HEK293 (cell line): ENCODE measurements around the gene GNAQ.
A peak's percentile ranks its signal among the peaks of the same experiment; 100 is the strongest.
"Not testable (repeated sequence)": the region's sequence is repeated elsewhere in the genome, so short reads cannot be mapped to it uniquely, and the experiment has no call there.

Experiments used
- CTCF ChIA-PET: fragments of 350-600 bp; formaldehyde crosslinking; extraction: SDS; loops from one replicate; lab custom pipeline; 2021; ENCODE audit warnings: antibody characterized with exemption; lab: Yijun Ruan, JAX
- POLR2A ChIA-PET: fragments of 300-600 bp; formaldehyde crosslinking; extraction: SDS; loops from one replicate; lab custom pipeline; 2020; ENCODE audit warnings: antibody characterized with exemption, inconsistent platforms; lab: Yijun Ruan, JAX
- H3K27ac ChIP-seq: fragments of 200-500 bp; sonication (Bioruptor generic); 2 replicates; pipeline ENCODE4 v1.5.1; 2014; ENCODE audit warnings: low read depth, low read length, control low read depth, inconsistent platforms; ENCODE audit errors: extremely low read depth
- H3K36me3 ChIP-seq, 2 experiments: fragments of 200-500 bp in 1 of 2; sonication (Bioruptor generic) in 1 of 2; 1 replicate in 1 of 2; 2 replicates in 1 of 2; pipeline ENCODE4 v1.5.1; 2014 to 2017; ENCODE audit warnings: inconsistent platforms in 2 of 2, low read length in 2 of 2; ENCODE audit not compliant: control insufficient read depth in 2 of 2, insufficient read depth in 1 of 2
- H3K4me1 ChIP-seq: fragments of 200-500 bp; sonication (Bioruptor generic); 2 replicates; pipeline ENCODE4 v1.5.1; 2014; ENCODE audit warnings: mild to moderate bottlenecking, low read length, inconsistent platforms; ENCODE audit not compliant: control insufficient read depth, insufficient read depth
- H3K4me3 ChIP-seq: 2 replicates; pipeline ENCODE4 v1.5.1; 2011; ENCODE audit warnings: low read depth, mild to moderate bottlenecking, control low read depth, low read length, moderate library complexity
- H3K9me3 ChIP-seq: fragments of 200-500 bp; sonication (Bioruptor generic); 2 replicates; pipeline ENCODE4 v1.5.1; 2014; ENCODE audit warnings: low read depth, low read length, inconsistent platforms; ENCODE audit not compliant: control insufficient read depth, insufficient read depth
- EGR2 ChIP-seq: fragments of 450-650 bp; formaldehyde crosslinking; IDR thresholded peaks from 2 replicates; pipeline ENCODE4 v1.5.1; 2016; ENCODE audit warnings: low read depth, missing biosample characterization, missing genetic modification characterization
- KLF1 ChIP-seq: fragments of 450-650 bp; formaldehyde crosslinking; IDR thresholded peaks from 2 replicates; pipeline ENCODE4 v1.5.1; 2016; ENCODE audit warnings: missing biosample characterization, missing genetic modification characterization
- KLF16 ChIP-seq: fragments of 450-650 bp; formaldehyde crosslinking; IDR thresholded peaks from 2 replicates; pipeline ENCODE4 v1.5.1; 2017; ENCODE audit warnings: missing biosample characterization, missing genetic modification characterization
- MZF1 ChIP-seq: fragments of 450-650 bp; formaldehyde crosslinking; IDR thresholded peaks from 2 replicates; pipeline ENCODE4 v1.5.1; 2017; ENCODE audit warnings: missing biosample characterization, missing genetic modification characterization, borderline replicate concordance
- OSR2 ChIP-seq: fragments of 450-650 bp; formaldehyde crosslinking; IDR thresholded peaks from 2 replicates; pipeline ENCODE4 v1.5.1; 2016; ENCODE audit warnings: missing biosample characterization, missing genetic modification characterization
- OVOL3 ChIP-seq: fragments of 450-650 bp; formaldehyde crosslinking; IDR thresholded peaks from 2 replicates; pipeline ENCODE4 v1.5.1; 2016; ENCODE audit warnings: missing biosample characterization, missing genetic modification characterization
- SCRT2 ChIP-seq: fragments of 450-650 bp; formaldehyde crosslinking; IDR thresholded peaks from 2 replicates; pipeline ENCODE4 v1.5.1; 2016; ENCODE audit warnings: missing biosample characterization, missing genetic modification characterization
- ZBTB21 ChIP-seq: fragments of 450-650 bp; formaldehyde crosslinking; IDR thresholded peaks from 2 replicates; pipeline ENCODE4 v1.5.1; 2017; ENCODE audit warnings: missing biosample characterization, missing genetic modification characterization
- ZFP37 ChIP-seq: fragments of 450-650 bp; formaldehyde crosslinking; IDR thresholded peaks from 2 replicates; pipeline ENCODE4 v1.5.1; 2016; ENCODE audit warnings: missing biosample characterization, missing genetic modification characterization
- ZNF114 ChIP-seq: fragments of 450-650 bp; formaldehyde crosslinking; IDR thresholded peaks from 2 replicates; pipeline ENCODE4 v1.5.0; 2017; ENCODE audit warnings: missing biosample characterization, missing genetic modification characterization
- ZNF132 ChIP-seq: fragments of 450-650 bp; formaldehyde crosslinking; IDR thresholded peaks from 2 replicates; pipeline ENCODE4 v1.5.1; 2017; ENCODE audit warnings: missing biosample characterization, missing genetic modification characterization, borderline replicate concordance
- ZNF146 ChIP-seq: fragments of 450-650 bp; formaldehyde crosslinking; IDR thresholded peaks from 2 replicates; pipeline ENCODE4 v1.5.1; 2016; ENCODE audit warnings: missing biosample characterization, missing genetic modification characterization
- ZNF214 ChIP-seq: fragments of 450-650 bp; formaldehyde crosslinking; IDR thresholded peaks from 2 replicates; pipeline ENCODE4 v1.5.1; 2017; ENCODE audit warnings: missing biosample characterization, mild to moderate bottlenecking, missing genetic modification characterization, borderline replicate concordance
- ZNF24 ChIP-seq: fragments of 450-650 bp; formaldehyde crosslinking; IDR thresholded peaks from 2 replicates; pipeline ENCODE4 v1.5.1; 2016; ENCODE audit warnings: missing biosample characterization, missing genetic modification characterization
- ZNF366 ChIP-seq: fragments of 450-650 bp; formaldehyde crosslinking; conservative IDR thresholded peaks from 2 replicates; pipeline ENCODE4 v1.5.1; 2016; ENCODE audit warnings: missing biosample characterization, missing genetic modification characterization
- ZNF391 ChIP-seq: fragments of 450-650 bp; formaldehyde crosslinking; IDR thresholded peaks from 2 replicates; pipeline ENCODE4 v1.5.1; 2016; ENCODE audit warnings: low read depth, missing biosample characterization, missing genetic modification characterization, borderline replicate concordance
- ZNF416 ChIP-seq: fragments of 450-650 bp; formaldehyde crosslinking; IDR thresholded peaks from 2 replicates; pipeline ENCODE4 v1.5.1; 2016; ENCODE audit warnings: missing biosample characterization, missing genetic modification characterization
- ZNF48 ChIP-seq: fragments of 450-650 bp; formaldehyde crosslinking; IDR thresholded peaks from 2 replicates; pipeline ENCODE4 v1.5.1; 2016; ENCODE audit warnings: missing biosample characterization, missing genetic modification characterization
- ZNF544 ChIP-seq: fragments of 450-650 bp; formaldehyde crosslinking; IDR thresholded peaks from 2 replicates; pipeline ENCODE4 v1.5.0; 2017; ENCODE audit warnings: missing biosample characterization, missing genetic modification characterization
- ZNF664 ChIP-seq: fragments of 450-650 bp; formaldehyde crosslinking; IDR thresholded peaks from 2 replicates; pipeline ENCODE4 v1.5.1; 2016; ENCODE audit warnings: missing biosample characterization, missing genetic modification characterization
- TF ChIP-seq, protein P1 (sequence below): fragments of 450-650 bp; formaldehyde crosslinking; IDR thresholded peaks from 2 replicates; pipeline ENCODE4 v1.5.1; 2016; ENCODE audit warnings: missing biosample characterization, missing genetic modification characterization, borderline replicate concordance
- TF ChIP-seq, protein P2 (sequence below): fragments of 450-650 bp; formaldehyde crosslinking; IDR thresholded peaks from 2 replicates; pipeline ENCODE4 v1.5.1; 2016; ENCODE audit warnings: missing biosample characterization, missing genetic modification characterization, low read depth

Gene GNAQ

GRCh38 chr9:77865385-77866047 is 166.1 kb downstream of the GNAQ start:
- peaks cover 0 to 5% of the 10 kb centered on the region in 2 experiments; a peak in 1 of 3 replicates for H3K36me3 ChIP-seq
- no peaks in the 10 kb centered on the region for H3K9me3 ChIP-seq
- ChIA-PET CTCF (interaction anchor here (0.6 to 1.5 kb wide), 5 partner anchors 16 to 476 kb away, joined by 3 to 4 read pairs (median 3); no protein-coding TSS in a partner anchor), POLR2A (no interaction called here)
- no peak overlapping the region for H3K27ac ChIP-seq
- TF ChIP-seq ZNF664 (tag by site-specific recombination) (no peak), ZNF24 (tag by site-specific recombination) (no peak), ZBTB21 (no peak), KLF16 (tag by site-specific recombination) (no peak), ZNF114 (tag by site-specific recombination) (no peak), ZNF132 (no peak), OVOL3 (no peak), ZNF416 (tag by site-specific recombination) (no peak), ZNF214 (no peak), MZF1 (no peak), ZFP37 (tag by site-specific recombination) (no peak), ZNF544 (tag by site-specific recombination) (no peak), ZNF48 (tag by site-specific recombination) (no peak), ZNF146 (tag by site-specific recombination) (no peak), SCRT2 (no peak)
- TF ChIP-seq, protein P1, sequence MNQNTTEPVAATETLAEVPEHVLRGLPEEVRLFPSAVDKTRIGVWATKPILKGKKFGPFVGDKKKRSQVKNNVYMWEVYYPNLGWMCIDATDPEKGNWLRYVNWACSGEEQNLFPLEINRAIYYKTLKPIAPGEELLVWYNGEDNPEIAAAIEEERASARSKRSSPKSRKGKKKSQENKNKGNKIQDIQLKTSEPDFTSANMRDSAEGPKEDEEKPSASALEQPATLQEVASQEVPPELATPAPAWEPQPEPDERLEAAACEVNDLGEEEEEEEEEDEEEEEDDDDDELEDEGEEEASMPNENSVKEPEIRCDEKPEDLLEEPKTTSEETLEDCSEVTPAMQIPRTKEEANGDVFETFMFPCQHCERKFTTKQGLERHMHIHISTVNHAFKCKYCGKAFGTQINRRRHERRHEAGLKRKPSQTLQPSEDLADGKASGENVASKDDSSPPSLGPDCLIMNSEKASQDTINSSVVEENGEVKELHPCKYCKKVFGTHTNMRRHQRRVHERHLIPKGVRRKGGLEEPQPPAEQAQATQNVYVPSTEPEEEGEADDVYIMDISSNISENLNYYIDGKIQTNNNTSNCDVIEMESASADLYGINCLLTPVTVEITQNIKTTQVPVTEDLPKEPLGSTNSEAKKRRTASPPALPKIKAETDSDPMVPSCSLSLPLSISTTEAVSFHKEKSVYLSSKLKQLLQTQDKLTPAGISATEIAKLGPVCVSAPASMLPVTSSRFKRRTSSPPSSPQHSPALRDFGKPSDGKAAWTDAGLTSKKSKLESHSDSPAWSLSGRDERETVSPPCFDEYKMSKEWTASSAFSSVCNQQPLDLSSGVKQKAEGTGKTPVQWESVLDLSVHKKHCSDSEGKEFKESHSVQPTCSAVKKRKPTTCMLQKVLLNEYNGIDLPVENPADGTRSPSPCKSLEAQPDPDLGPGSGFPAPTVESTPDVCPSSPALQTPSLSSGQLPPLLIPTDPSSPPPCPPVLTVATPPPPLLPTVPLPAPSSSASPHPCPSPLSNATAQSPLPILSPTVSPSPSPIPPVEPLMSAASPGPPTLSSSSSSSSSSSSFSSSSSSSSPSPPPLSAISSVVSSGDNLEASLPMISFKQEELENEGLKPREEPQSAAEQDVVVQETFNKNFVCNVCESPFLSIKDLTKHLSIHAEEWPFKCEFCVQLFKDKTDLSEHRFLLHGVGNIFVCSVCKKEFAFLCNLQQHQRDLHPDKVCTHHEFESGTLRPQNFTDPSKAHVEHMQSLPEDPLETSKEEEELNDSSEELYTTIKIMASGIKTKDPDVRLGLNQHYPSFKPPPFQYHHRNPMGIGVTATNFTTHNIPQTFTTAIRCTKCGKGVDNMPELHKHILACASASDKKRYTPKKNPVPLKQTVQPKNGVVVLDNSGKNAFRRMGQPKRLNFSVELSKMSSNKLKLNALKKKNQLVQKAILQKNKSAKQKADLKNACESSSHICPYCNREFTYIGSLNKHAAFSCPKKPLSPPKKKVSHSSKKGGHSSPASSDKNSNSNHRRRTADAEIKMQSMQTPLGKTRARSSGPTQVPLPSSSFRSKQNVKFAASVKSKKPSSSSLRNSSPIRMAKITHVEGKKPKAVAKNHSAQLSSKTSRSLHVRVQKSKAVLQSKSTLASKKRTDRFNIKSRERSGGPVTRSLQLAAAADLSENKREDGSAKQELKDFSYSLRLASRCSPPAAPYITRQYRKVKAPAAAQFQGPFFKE (tag by site-specific recombination), result no peak
- TF ChIP-seq, protein P2, sequence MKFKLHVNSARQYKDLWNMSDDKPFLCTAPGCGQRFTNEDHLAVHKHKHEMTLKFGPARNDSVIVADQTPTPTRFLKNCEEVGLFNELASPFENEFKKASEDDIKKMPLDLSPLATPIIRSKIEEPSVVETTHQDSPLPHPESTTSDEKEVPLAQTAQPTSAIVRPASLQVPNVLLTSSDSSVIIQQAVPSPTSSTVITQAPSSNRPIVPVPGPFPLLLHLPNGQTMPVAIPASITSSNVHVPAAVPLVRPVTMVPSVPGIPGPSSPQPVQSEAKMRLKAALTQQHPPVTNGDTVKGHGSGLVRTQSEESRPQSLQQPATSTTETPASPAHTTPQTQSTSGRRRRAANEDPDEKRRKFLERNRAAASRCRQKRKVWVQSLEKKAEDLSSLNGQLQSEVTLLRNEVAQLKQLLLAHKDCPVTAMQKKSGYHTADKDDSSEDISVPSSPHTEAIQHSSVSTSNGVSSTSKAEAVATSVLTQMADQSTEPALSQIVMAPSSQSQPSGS (tag by site-specific recombination), result no peak
- no peak overlapping the region for H3K4me3 ChIP-seq
- H3K4me1 ChIP-seq, result no peaks in the 10 kb centered on the region

- ChIA-PET POLR2A (no interaction called here), CTCF (interaction anchor here (1.5 kb wide), 1 partner anchor 172 kb away, joined by 4 read pairs; no protein-coding TSS in a partner anchor)
- peaks cover 0 to 5% of the 10 kb centered on the region in 2 experiments; a peak in 1 of 3 replicates for H3K36me3 ChIP-seq
Observed at GRCh38 chr9:77864211-77864889, 167.3 kb downstream of the GNAQ start.

GRCh38 chr9:77863638-77864037 is 168.0 kb downstream of the GNAQ start:
- H3K4me1 ChIP-seq, POLR2A ChIA-PET, CTCF ChIA-PET, H3K36me3 ChIP-seq, H3K9me3 ChIP-seq, H3K4me3 ChIP-seq, H3K27ac ChIP-seq: not testable (repeated sequence)

More at GRCh38 chr9:77864211-77864889, 167.3 kb downstream of the GNAQ start:
- TF ChIP-seq ZNF366 (tag by site-specific recombination) (no peak), EGR2 (tag by site-specific recombination) (0 out of 2 replicates have a peak, but pooled peaks have one; percentile 12), MZF1 (no peak), ZNF391 (tag by site-specific recombination) (no peak), KLF1 (tag by site-specific recombination) (no peak), OSR2 (tag by site-specific recombination) (no peak)
- TF ChIP-seq, all 188 proteins: peak for 1
- Histone ChIP-seq H3K4me3 (no peak overlapping the region), H3K9me3 (no peaks in the 10 kb centered on the region), H3K27ac (no peak overlapping the region), H3K4me1 (no peaks in the 10 kb centered on the region)
